ENCODE data around the gene WDR47.
"Not testable (repeated sequence)": the region's sequence is repeated elsewhere in the genome, so short reads cannot be mapped to it uniquely, and the experiment has no call there.

The WDR47 gene

DNA sequence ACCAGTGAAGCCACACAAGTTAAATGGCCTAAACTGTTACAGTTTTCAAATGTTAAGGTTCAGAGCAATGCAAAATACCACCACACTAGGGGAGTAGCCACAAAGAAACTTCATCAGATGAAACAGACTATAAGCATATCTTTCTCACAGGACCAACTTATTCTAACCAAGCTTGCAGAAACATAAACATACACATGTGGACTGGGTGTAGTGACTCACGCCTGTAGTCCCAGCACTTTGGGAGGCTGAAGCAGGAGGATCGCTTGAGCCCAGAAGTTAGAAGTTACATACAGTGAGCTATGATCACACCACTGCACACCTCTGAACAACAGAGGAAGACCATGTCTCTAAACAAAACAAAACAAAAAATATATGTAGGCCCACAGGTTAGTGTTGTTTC lies 17.3 kb downstream of the WDR47 start:
- H3K36me3 ChIP-seq (ENCODE audit: control insufficient read depth, insufficient read depth, low read length): peaks cover 14% of the 10 kb centered on the region
- H3K27ac ChIP-seq (ENCODE audit: low read depth, low read length, severe bottlenecking): no peak overlapping the region
- H3K9me3 ChIP-seq (ENCODE audit: control insufficient read depth, low read length): no peaks in the 10 kb centered on the region
- no peaks in the 10 kb centered on the region for H3K4me1 ChIP-seq (ENCODE audit: control insufficient read depth, insufficient read depth, low read length, poor library complexity, severe bottlenecking)
- no peak overlapping the region for H3K4me3 ChIP-seq (ENCODE audit: extremely low read depth, insufficient read depth, low read length, poor library complexity, severe bottlenecking)
- WGBS, 2 experiments (ENCODE audit: insufficient coverage in 2 of 2): 80 to 100% methylated on average over 1 of the region's 2 CpGs

- peaks cover 37% of the 10 kb centered on the region for H3K36me3 ChIP-seq (ENCODE audit: control insufficient read depth, insufficient read depth, low read length)
- no peaks in the 10 kb centered on the region for H3K9me3 ChIP-seq (ENCODE audit: control insufficient read depth, low read length)
- no peak overlapping the region for H3K4me3 ChIP-seq (ENCODE audit: extremely low read depth, insufficient read depth, low read length, poor library complexity, severe bottlenecking)
- H3K4me1 ChIP-seq (ENCODE audit: control insufficient read depth, insufficient read depth, low read length, poor library complexity, severe bottlenecking): no peaks in the 10 kb centered on the region
- H3K27ac ChIP-seq (ENCODE audit: low read depth, low read length, severe bottlenecking): no peak overlapping the region
- 100% methylated on average over 1 of the region's 3 CpGs; no CpG with 5 or more reads in 1 of the 2 experiments for WGBS, 2 experiments (ENCODE audit: insufficient coverage in 2 of 2)
Measured at GRCh38 chr1:109020693-109021257, 21.1 kb downstream of the WDR47 start.

DNA sequence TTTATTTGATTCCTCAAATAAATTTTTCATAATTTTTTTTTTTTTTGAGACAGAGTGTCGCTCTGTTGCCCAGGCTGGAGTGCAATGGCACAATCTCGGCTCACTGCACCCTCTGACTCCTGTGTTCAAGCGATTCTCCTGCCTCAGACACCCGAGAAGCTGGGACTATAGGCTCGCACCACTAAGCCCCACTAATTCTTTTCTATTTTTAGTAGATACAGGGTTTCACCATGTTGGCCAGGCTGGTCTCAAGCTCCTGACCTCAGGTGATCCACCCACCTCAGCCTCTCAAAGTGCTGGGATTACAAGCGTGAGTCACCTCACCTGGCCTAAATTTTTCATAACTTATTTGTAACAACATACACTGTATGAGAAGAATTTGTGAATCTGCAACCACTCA lies 24.2 kb downstream of the WDR47 start:
- not testable (repeated sequence) for H3K27ac ChIP-seq (ENCODE audit: low read depth, low read length, severe bottlenecking); H3K4me3 ChIP-seq (ENCODE audit: extremely low read depth, insufficient read depth, low read length, poor library complexity, severe bottlenecking); H3K9me3 ChIP-seq (ENCODE audit: control insufficient read depth, low read length); H3K4me1 ChIP-seq (ENCODE audit: control insufficient read depth, insufficient read depth, low read length, poor library complexity, severe bottlenecking)
- H3K36me3 ChIP-seq (ENCODE audit: control insufficient read depth, insufficient read depth, low read length): peaks cover 49% of the 10 kb centered on the region
- 83 to 91% methylated on average over 4 to 5 of the region's 6 CpGs for WGBS, 2 experiments (ENCODE audit: insufficient coverage in 2 of 2)

DNA sequence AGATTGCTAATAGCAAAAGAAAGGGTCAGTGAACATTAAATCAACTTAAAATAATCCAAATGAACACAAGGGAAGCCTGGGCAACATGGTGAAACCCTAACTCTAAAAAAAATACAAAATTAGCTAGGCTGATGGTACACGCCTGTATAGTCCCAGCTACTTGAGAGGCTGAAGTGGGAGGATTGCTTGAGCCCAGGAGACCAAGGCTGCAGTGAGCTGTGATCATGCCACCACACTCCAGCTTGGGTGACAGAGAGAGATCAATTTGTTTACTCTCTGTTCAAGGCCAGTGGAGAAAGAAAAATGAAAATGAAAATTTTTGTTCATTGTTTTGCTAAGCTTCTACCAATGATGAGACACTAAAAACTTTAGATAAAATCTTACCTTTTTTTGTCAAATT lies 24.8 kb downstream of the WDR47 start:
- 80 to 88% methylated on average over 1 of the region's 1 CpG for WGBS, 2 experiments (ENCODE audit: insufficient coverage in 2 of 2)
- no peak overlapping the region for H3K27ac ChIP-seq (ENCODE audit: low read depth, low read length, severe bottlenecking)
- no peaks in the 10 kb centered on the region for H3K9me3 ChIP-seq (ENCODE audit: control insufficient read depth, low read length)
- H3K4me1 ChIP-seq (ENCODE audit: control insufficient read depth, insufficient read depth, low read length, poor library complexity, severe bottlenecking): no peaks in the 10 kb centered on the region
- H3K36me3 ChIP-seq (ENCODE audit: control insufficient read depth, insufficient read depth, low read length): peaks cover 54% of the 10 kb centered on the region
- H3K4me3 ChIP-seq (ENCODE audit: extremely low read depth, insufficient read depth, low read length, poor library complexity, severe bottlenecking): no peak overlapping the region

DNA sequence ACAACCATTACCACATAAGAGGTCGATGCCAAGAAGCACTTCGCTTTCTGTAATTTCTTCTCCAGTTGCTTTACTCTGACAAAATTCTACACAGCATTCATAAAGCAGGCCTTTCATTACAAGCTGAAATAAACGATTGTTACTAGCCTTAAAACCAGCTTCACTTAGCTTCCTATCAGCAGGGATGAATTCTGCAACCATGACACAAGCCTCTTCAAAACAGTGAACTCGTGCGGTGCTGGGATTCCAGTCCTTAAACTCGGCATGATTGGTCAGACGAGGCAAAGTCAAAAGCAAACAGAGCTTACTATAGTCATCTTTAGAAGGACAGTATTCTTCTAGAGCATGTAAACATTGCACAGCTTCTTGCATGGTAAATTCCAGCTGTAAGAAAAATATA lies 30.6 kb downstream of the WDR47 start:
- Histone ChIP-seq H3K27ac (ENCODE audit: low read depth, low read length, severe bottlenecking) (no peak overlapping the region), H3K4me3 (ENCODE audit: extremely low read depth, insufficient read depth, low read length, poor library complexity, severe bottlenecking) (no peak overlapping the region), H3K4me1 (ENCODE audit: control insufficient read depth, insufficient read depth, low read length, poor library complexity, severe bottlenecking) (no peaks in the 10 kb centered on the region), H3K36me3 (ENCODE audit: control insufficient read depth, insufficient read depth, low read length) (peaks cover 52% of the 10 kb centered on the region), H3K9me3 (ENCODE audit: control insufficient read depth, low read length) (no peaks in the 10 kb centered on the region)
- WGBS, 2 experiments (ENCODE audit: insufficient coverage in 2 of 2): 87 to 91% methylated on average over 6 to 7 of the region's 7 CpGs

DNA sequence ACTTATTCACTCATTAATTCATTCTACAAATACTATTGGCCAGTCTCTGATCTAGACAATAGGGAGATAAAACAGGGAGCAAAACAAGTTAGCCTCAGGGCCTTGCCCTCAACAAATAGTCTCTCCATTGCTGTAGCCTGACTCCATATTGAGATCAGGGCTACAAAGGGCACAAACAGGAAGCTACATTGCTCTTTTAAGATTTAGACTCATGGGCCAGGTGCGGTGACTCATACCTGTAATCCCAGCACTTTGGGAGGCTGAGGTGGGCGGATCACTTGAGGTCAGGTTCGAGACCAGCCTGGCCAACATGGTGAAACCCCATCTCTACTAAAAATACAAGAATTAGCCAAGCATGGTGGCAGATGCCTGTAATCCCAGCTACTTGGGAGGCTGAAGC lies 45.3 kb downstream of the WDR47 start:
- not testable (repeated sequence) for H3K27ac ChIP-seq (ENCODE audit: low read depth, low read length, severe bottlenecking); H3K4me1 ChIP-seq (ENCODE audit: control insufficient read depth, insufficient read depth, low read length, poor library complexity, severe bottlenecking); H3K9me3 ChIP-seq (ENCODE audit: control insufficient read depth, low read length); H3K4me3 ChIP-seq (ENCODE audit: extremely low read depth, insufficient read depth, low read length, poor library complexity, severe bottlenecking)
- peaks cover 65% of the 10 kb centered on the region for H3K36me3 ChIP-seq (ENCODE audit: control insufficient read depth, insufficient read depth, low read length)
- 100% methylated on average over 1 of the region's 3 CpGs for WGBS, 2 experiments (ENCODE audit: insufficient coverage in 2 of 2)

DNA sequence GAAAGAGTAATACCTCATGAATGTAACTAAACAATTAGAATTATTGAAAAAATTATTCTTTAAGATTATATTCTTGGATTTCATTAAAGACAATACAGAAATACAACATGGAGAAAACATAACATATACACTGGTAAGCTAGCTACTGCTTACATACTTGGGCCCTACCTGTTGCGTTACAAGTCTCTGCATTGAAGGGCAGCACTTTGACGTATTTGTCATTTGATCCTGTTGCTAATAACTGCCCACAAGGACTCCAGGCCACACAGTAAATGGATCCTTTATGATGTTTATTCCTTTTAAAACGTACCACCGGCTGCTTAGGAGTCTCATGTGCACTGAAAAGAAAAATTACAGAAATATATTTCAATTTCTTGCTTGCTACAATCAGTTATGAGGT lies 58.8 kb downstream of the WDR47 start:
- Histone ChIP-seq H3K9me3 (ENCODE audit: control insufficient read depth, low read length) (no peaks in the 10 kb centered on the region), H3K36me3 (ENCODE audit: control insufficient read depth, insufficient read depth, low read length) (peaks cover 56% of the 10 kb centered on the region), H3K27ac (ENCODE audit: low read depth, low read length, severe bottlenecking) (no peak overlapping the region), H3K4me3 (ENCODE audit: extremely low read depth, insufficient read depth, low read length, poor library complexity, severe bottlenecking) (no peak overlapping the region), H3K4me1 (ENCODE audit: control insufficient read depth, insufficient read depth, low read length, poor library complexity, severe bottlenecking) (no peaks in the 10 kb centered on the region)
- WGBS, 2 experiments (ENCODE audit: insufficient coverage in 2 of 2): 100% methylated on average over 2 of the region's 4 CpGs

GRCh38 chr1:108976658-108977057 lies 65.2 kb downstream of the WDR47 start:
- H3K27ac ChIP-seq (ENCODE audit: low read depth, low read length, severe bottlenecking): no peak overlapping the region
- H3K9me3 ChIP-seq (ENCODE audit: control insufficient read depth, low read length): no peaks in the 10 kb centered on the region
- H3K4me1 ChIP-seq (ENCODE audit: control insufficient read depth, insufficient read depth, low read length, poor library complexity, severe bottlenecking): no peaks in the 10 kb centered on the region
- H3K4me3 ChIP-seq (ENCODE audit: extremely low read depth, insufficient read depth, low read length, poor library complexity, severe bottlenecking): no peak overlapping the region
- H3K36me3 ChIP-seq (ENCODE audit: control insufficient read depth, insufficient read depth, low read length): peaks cover 72% of the 10 kb centered on the region
- WGBS, 2 experiments (ENCODE audit: insufficient coverage in 2 of 2): 90 to 91% methylated on average over 3 to 4 of the region's 4 CpGs

DNA sequence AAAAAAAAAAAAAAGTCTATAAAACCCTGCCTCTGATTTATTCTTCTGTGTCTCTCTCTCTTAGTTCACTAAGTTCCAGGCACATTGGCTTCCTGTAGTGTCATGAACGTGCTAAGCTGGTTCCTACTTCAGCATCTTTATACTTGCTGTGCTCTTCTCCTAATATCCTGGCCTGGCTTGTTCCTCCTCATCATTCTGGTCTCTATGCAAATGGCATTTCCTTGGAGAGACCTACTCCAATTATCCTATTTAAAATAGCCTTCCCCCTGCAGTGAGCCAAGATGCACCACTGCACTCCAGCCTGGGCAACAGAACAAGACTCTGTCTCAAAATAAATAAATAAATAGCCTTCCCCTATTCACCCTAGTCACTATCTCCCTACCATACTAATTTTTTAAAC lies 69.0 kb downstream of the WDR47 start:
- Histone ChIP-seq H3K4me1 (ENCODE audit: control insufficient read depth, insufficient read depth, low read length, poor library complexity, severe bottlenecking) (no peaks in the 10 kb centered on the region), H3K9me3 (ENCODE audit: control insufficient read depth, low read length) (no peaks in the 10 kb centered on the region), H3K4me3 (ENCODE audit: extremely low read depth, insufficient read depth, low read length, poor library complexity, severe bottlenecking) (no peak overlapping the region), H3K27ac (ENCODE audit: low read depth, low read length, severe bottlenecking) (no peak overlapping the region), H3K36me3 (ENCODE audit: control insufficient read depth, insufficient read depth, low read length) (peaks cover 65% of the 10 kb centered on the region)
- WGBS, 2 experiments (ENCODE audit: insufficient coverage in 2 of 2): 92 to 94% methylated on average over 1 of the region's 1 CpG

- H3K4me1 ChIP-seq (ENCODE audit: control insufficient read depth, insufficient read depth, low read length, poor library complexity, severe bottlenecking): no peaks in the 10 kb centered on the region
Measured at GRCh38 chr1:108969346-108969745, 72.6 kb downstream of the WDR47 start.

GRCh38 chr1:108963052-108963686 lies 78.7 kb downstream of the WDR47 start, which contains the start of gene CLCC1:
Gene CLCC1 (minus strand): TSS chr1:108963484. CDS start chr1:108950437, 13,047 bp downstream.
- Histone ChIP-seq H3K4me3 (ENCODE audit: extremely low read depth, insufficient read depth, low read length, poor library complexity, severe bottlenecking) (peak within 1 kb of the TSS; percentile 68), H3K4me1 (ENCODE audit: control insufficient read depth, insufficient read depth, low read length, poor library complexity, severe bottlenecking) (no peaks in the 10 kb centered on the region), H3K9me3 (ENCODE audit: control insufficient read depth, low read length) (no peaks in the 10 kb centered on the region), H3K27ac (ENCODE audit: low read depth, low read length, severe bottlenecking) (peak within 1 kb of the TSS; percentile 75), H3K36me3 (ENCODE audit: control insufficient read depth, insufficient read depth, low read length) (peaks cover 11% of the 10 kb centered on the region)
- WGBS, 2 experiments (ENCODE audit: insufficient coverage in 2 of 2): 0% methylated on average over 52 to 65 of the region's 72 CpGs

More at GRCh38 chr1:108969346-108969745, 72.6 kb downstream of the WDR47 start:
- Histone ChIP-seq H3K4me3 (ENCODE audit: extremely low read depth, insufficient read depth, low read length, poor library complexity, severe bottlenecking) (no peak overlapping the region), H3K27ac (ENCODE audit: low read depth, low read length, severe bottlenecking) (no peak overlapping the region), H3K9me3 (ENCODE audit: control insufficient read depth, low read length) (no peaks in the 10 kb centered on the region), H3K36me3 (ENCODE audit: control insufficient read depth, insufficient read depth, low read length) (peaks cover 43% of the 10 kb centered on the region)

Measured in mesodermal cell (in vitro differentiated cells).